GM23248 (cell line): Measurements from ENCODE around the gene ANG. TPM values are rescaled to one million over a fixed set of nuclear protein-coding genes. Genes with fewer than 3 reads are reported as not detected.

Experiments used
- DNase-seq: peaks from one replicate; pipeline ENCODE4 v3.0.0-alpha.2; 2015
- H2AFZ ChIP-seq: fragments of 200-600 bp; sonication (generic); 2 replicates; pipeline ENCODE4 v1.6.1; 2016; ENCODE audit warnings: antibody characterized with exemption
- H3F3A ChIP-seq: fragments of 200-600 bp; sonication (generic); 2 replicates; pipeline ENCODE4 v1.6.1; 2016; ENCODE audit warnings: mild to moderate bottlenecking, antibody characterized with exemption, mixed run types; ENCODE audit not compliant: insufficient read depth
- H3K27ac ChIP-seq: fragments of 200-600 bp; sonication (generic); 2 replicates; pipeline ENCODE4 v1.5.1; 2016; ENCODE audit warnings: mild to moderate bottlenecking
- H3K27me3 ChIP-seq: fragments of 200-600 bp; sonication (generic); replicated peaks from 2 replicates; pipeline ENCODE4 v1.6.1; 2016; ENCODE audit warnings: mild to moderate bottlenecking; ENCODE audit not compliant: insufficient read depth
- H3K36me3 ChIP-seq: fragments of 200-600 bp; sonication (generic); 2 replicates; pipeline ENCODE4 v1.6.1; 2016; ENCODE audit warnings: low read depth, mild to moderate bottlenecking
- H3K4me1 ChIP-seq: fragments of 200-600 bp; sonication (generic); 2 replicates; pipeline ENCODE4 v1.6.1; 2016; ENCODE audit warnings: mild to moderate bottlenecking; ENCODE audit not compliant: insufficient read depth
- H3K4me2 ChIP-seq: fragments of 200-600 bp; sonication (generic); one replicate; pipeline ENCODE4 v1.6.1; 2016; ENCODE audit warnings: mild to moderate bottlenecking; ENCODE audit not compliant: unreplicated experiment
- H3K4me3 ChIP-seq: fragments of 200-600 bp; sonication (generic); 2 replicates; pipeline ENCODE4 v1.5.1; 2016; ENCODE audit warnings: mild to moderate bottlenecking
- H3K79me2 ChIP-seq: fragments of 200-600 bp; sonication (generic); 2 replicates; pipeline ENCODE4 v1.6.1; 2016; ENCODE audit warnings: mild to moderate bottlenecking; ENCODE audit not compliant: insufficient read depth
- H3K9ac ChIP-seq: fragments of 200-600 bp; sonication (generic); 2 replicates; pipeline ENCODE4 v1.6.1; 2016; ENCODE audit warnings: mild to moderate bottlenecking
- H3K9me2 ChIP-seq: fragments of 200-600 bp; sonication (generic); 2 replicates; pipeline ENCODE4 v1.6.1; 2016; ENCODE audit warnings: mixed run types, mild to moderate bottlenecking, moderate library complexity; ENCODE audit not compliant: insufficient read depth
- H3K9me3 ChIP-seq: fragments of 200-600 bp; sonication (generic); one replicate; pipeline ENCODE4 v1.6.1; 2017; ENCODE audit warnings: low read depth
- H4K20me1 ChIP-seq: fragments of 200-600 bp; sonication (generic); 2 replicates; pipeline ENCODE4 v1.6.0; 2016; ENCODE audit not compliant: insufficient read depth
- EZH2 ChIP-seq: fragments of 200-600 bp; sonication (generic); IDR thresholded peaks from 2 replicates; pipeline ENCODE4 v1.6.1; 2018; ENCODE audit warnings: antibody characterized with exemption, mild to moderate bottlenecking; ENCODE audit not compliant: insufficient read depth, poor library complexity, severe bottlenecking
- EZH2phosphoT487 ChIP-seq: fragments of 200-600 bp; sonication (generic); IDR thresholded peaks from 2 replicates; pipeline ENCODE4 v1.6.1; 2018; ENCODE audit warnings: antibody characterized with exemption, moderate library complexity, mild to moderate bottlenecking, low read depth; ENCODE audit not compliant: insufficient read depth
- WGBS, 2 experiments: methylation state at CpG; one replicate each; pipeline ENCODE4 v1.1.6; 2015 to 2017; ENCODE audit warnings: low lambda C conversion rate in 2 of 2, low coverage in 1 of 2; ENCODE audit errors: missing lambda C conversion rate in 2 of 2; 5-methylcytosine and 5-hydroxymethylcytosine counted together
- in situ Hi-C: fragments of 300-500 bp; cut with MboI; formaldehyde crosslinking; loops from 2 replicates; pipeline ENCODE4 v1.15.0; 2020
- polyA plus RNA-seq: library from polyadenylated mRNA; unstranded; fragments of >200 nt; fragmentation: Nextera tagmentation; extraction: Ambion mirVana; gene quantifications from 2 replicates; pipeline ENCODE4 v1.2.1, GENCODE V29; 2016
- total RNA-seq: library from RNA; depleted of rRNA; stranded (reverse); fragments of >200 nt; shearing (Covaris generic); gene quantifications from 2 replicates; pipeline ENCODE4 v1.2.3, GENCODE V29; 2014

The ANG gene
- total and polyA plus RNA-seq, 2 experiments from 2014 or later = 3.6 to 11.9 TPM

GRCh38 chr14:20707622-20708021 is 19.1 kb downstream of the ANG start:
- no peak overlapping the region for H3K9ac ChIP-seq
- no peaks in the 10 kb centered on the region for H3K27me3 ChIP-seq
- H3K9me2 ChIP-seq = no peaks in the 10 kb centered on the region
- H3K4me3 ChIP-seq = no peak overlapping the region
- no peaks in the 10 kb centered on the region for H3K9me3 ChIP-seq
- H3K79me2 ChIP-seq = no peaks in the 10 kb centered on the region
- no peaks in the 10 kb centered on the region for H4K20me1 ChIP-seq
- H3K4me2 ChIP-seq = no peak overlapping the region
- in situ Hi-C loops = no loop called here
- TF ChIP-seq EZH2 = no peak
- no peak for TF ChIP-seq EZH2phosphoT487
- no peak for DNase-seq
- peaks cover 12% of the 10 kb centered on the region; the same call in 1 of the 2 replicates for H3K4me1 ChIP-seq
- peak overlapping the region; percentile 32; the same call in 1 of the 2 replicates for H2AFZ ChIP-seq
- no peaks in the 10 kb centered on the region for H3K36me3 ChIP-seq
- 0 out of 2 replicates have a peak, but pooled peaks cover 4% of the 10 kb centered on the region for H3F3A ChIP-seq
- H3K27ac ChIP-seq = no peak overlapping the region
- WGBS, 2 experiments = 85 to 88% methylated on average over 2 of the region's 2 CpGs

- no peaks in the 10 kb centered on the region for H3K9me3 ChIP-seq
- H3F3A ChIP-seq = 0 out of 2 replicates have a peak, but pooled peaks cover 4% of the 10 kb centered on the region
- no peak overlapping the region for H3K27ac ChIP-seq
- in situ Hi-C loops = no loop called here
- H3K79me2 ChIP-seq = no peaks in the 10 kb centered on the region
- H3K4me1 ChIP-seq = peaks cover 12% of the 10 kb centered on the region; the same call in 1 of the 2 replicates
- no peak overlapping the region for H3K4me3 ChIP-seq
- H3K36me3 ChIP-seq = no peaks in the 10 kb centered on the region
- no peak for DNase-seq
- no peak for TF ChIP-seq EZH2
- H4K20me1 ChIP-seq = no peaks in the 10 kb centered on the region
- H3K4me2 ChIP-seq = no peak overlapping the region
- WGBS, 2 experiments = 27 to 29% methylated on average over 4 of the region's 4 CpGs
- no peak overlapping the region for H3K9ac ChIP-seq
- no peaks in the 10 kb centered on the region for H3K9me2 ChIP-seq
- H2AFZ ChIP-seq = no peak overlapping the region
- 0 out of 2 replicates have a peak, but pooled peaks cover 9% of the 10 kb centered on the region for H3K27me3 ChIP-seq
These were observed 22.7 kb downstream of the ANG start for GRCh38 chr14:20711261-20711660.

- Histone ChIP-seq H3K79me2 (no peaks in the 10 kb centered on the region), H3K9me3 (no peaks in the 10 kb centered on the region), H3K27ac (no peak overlapping the region), H3K4me1 (peaks cover 11% of the 10 kb centered on the region; the same call in 1 of the 2 replicates), H4K20me1 (no peaks in the 10 kb centered on the region), H3K36me3 (no peaks in the 10 kb centered on the region), H3K9ac (no peak overlapping the region), H2AFZ (no peak overlapping the region), H3K9me2 (no peaks in the 10 kb centered on the region), H3F3A (0 out of 2 replicates have a peak, but pooled peaks cover 4% of the 10 kb centered on the region), H3K4me2 (no peak overlapping the region), H3K4me3 (no peak overlapping the region), H3K27me3 (0 out of 2 replicates have a peak, but pooled peaks cover 9% of the 10 kb centered on the region)
- TF ChIP-seq EZH2 (no peak), EZH2phosphoT487 (no peak)
- no peak for DNase-seq
- in situ Hi-C loops = no loop called here
- WGBS, 2 experiments = 29 to 33% methylated on average over 4 of the region's 4 CpGs
These were observed 23.1 kb downstream of the ANG start for GRCh38 chr14:20711685-20712084.

GRCh38 chr14:20712904-20713303 is 24.3 kb downstream of the ANG start:
- H3K9me3 ChIP-seq = no peaks in the 10 kb centered on the region
- in situ Hi-C loops = no loop called here
- H3K9ac ChIP-seq = no peak overlapping the region
- no peaks in the 10 kb centered on the region for H3K9me2 ChIP-seq
- H3K4me1 ChIP-seq = no peaks in the 10 kb centered on the region
- no peaks in the 10 kb centered on the region for H3K36me3 ChIP-seq
- no peak overlapping the region for H3K27ac ChIP-seq
- no peak for DNase-seq
- H4K20me1 ChIP-seq = no peaks in the 10 kb centered on the region
- H3K4me3 ChIP-seq = no peak overlapping the region
- TF ChIP-seq EZH2 (no peak), EZH2phosphoT487 (no peak)
- WGBS, 2 experiments = 0 to 2% methylated on average over 2 of the region's 2 CpGs
- no peak overlapping the region for H2AFZ ChIP-seq
- H3K4me2 ChIP-seq = no peak overlapping the region
- 0 out of 2 replicates have a peak, but pooled peaks cover 9% of the 10 kb centered on the region for H3K27me3 ChIP-seq
- no peaks in the 10 kb centered on the region for H3K79me2 ChIP-seq
- H3F3A ChIP-seq = no peaks in the 10 kb centered on the region
